Endothelial cell of umbilical vein (primary cell): ENCODE data around the gene NXF1. TPM values are rescaled to one million over a fixed set of nuclear protein-coding genes. Genes with fewer than 3 reads are reported as not detected.
"Not testable (repeated sequence)": the region's sequence is repeated elsewhere in the genome, so short reads cannot be mapped to it uniquely, and the experiment has no call there.

Experiments used
- BruUV-seq: library from RNA; stranded (reverse); fragments of 400-500 nt; replicated peaks from 2 replicates; lab custom pipeline; 2021; lab: Mats Ljungman, UMichigan
- CTCF ChIA-PET: fragments of 300-600, 350-600 bp; sonication (Branson Sonifier 250); formaldehyde crosslinking; loops from one replicate; lab custom pipeline; 2021; ENCODE audit warnings: antibody characterized with exemption, inconsistent platforms; lab: Charles Lee
- POLR2A ChIA-PET: fragments of 300-600, 350-600 bp; sonication (Branson Sonifier 250); formaldehyde crosslinking; loops from one replicate; lab custom pipeline; 2021; ENCODE audit warnings: antibody characterized with exemption, inconsistent platforms; lab: Charles Lee
- DNase-seq: peaks from one replicate; pipeline ENCODE4 v3.0.0-alpha.2; 2011; ENCODE audit warnings: low read depth, low spot score
- FAIRE-seq: peaks from 2 replicates; lab custom pipeline; 2011; peaks lifted over from hg19 to GRCh38; lab: Jason Lieb, UNC
- H2AFZ ChIP-seq: 2 replicates; pipeline ENCODE4 v1.6.0; 2012; ENCODE audit warnings: low read depth, low read length, control low read depth, inconsistent platforms
- H3K27ac ChIP-seq: 2 replicates; pipeline ENCODE4 v1.5.1; 2011; ENCODE audit warnings: low read depth, mild to moderate bottlenecking, control low read depth, low read length, moderate library complexity; ENCODE audit not compliant: insufficient read depth
- H3K27me3 ChIP-seq, 2 experiments: 2 replicates each; pipeline versions ENCODE4 v1.6.0 to v1.6.1; 2011; ENCODE audit warnings: low read length in 2 of 2, mixed read lengths in 1 of 2; ENCODE audit not compliant: control insufficient read depth in 2 of 2, insufficient read depth in 2 of 2
- H3K36me3 ChIP-seq, 2 experiments: 2 replicates in 1 of 2; 3 replicates in 1 of 2; pipeline ENCODE4 v1.5.1; 2011; ENCODE audit warnings: low read length in 2 of 2, mild to moderate bottlenecking in 1 of 2, moderate library complexity in 1 of 2; ENCODE audit not compliant: control insufficient read depth in 2 of 2, insufficient read depth in 2 of 2; ENCODE audit errors: extremely low read depth in 1 of 2
- H3K4me1 ChIP-seq: 3 replicates; pipeline ENCODE4 v1.5.1; 2011; ENCODE audit warnings: mild to moderate bottlenecking, low read length; ENCODE audit not compliant: control insufficient read depth, insufficient read depth; ENCODE audit errors: extremely low read depth
- H3K4me2 ChIP-seq: 2 replicates; pipeline ENCODE4 v1.6.1; 2011; ENCODE audit warnings: low read length, control low read depth, mixed read lengths; ENCODE audit not compliant: insufficient read depth
- H3K4me3 ChIP-seq, 3 experiments: fragments of 200-600 bp in 1 of 3; sonication (generic), shearing (Covaris generic) in 1 of 3; replicated peaks in 1 of 3; 2 replicates each; pipeline ENCODE4 v1.5.1; 2011 to 2016; ENCODE audit warnings: control low read depth in 3 of 3, low read length in 3 of 3, mild to moderate bottlenecking in 2 of 3, inconsistent platforms in 1 of 3, low read depth in 1 of 3, moderate library complexity in 1 of 3; ENCODE audit not compliant: insufficient read depth in 1 of 3
- H3K79me2 ChIP-seq: 2 replicates; pipeline ENCODE4 v1.6.0; 2012; ENCODE audit warnings: low read length, inconsistent platforms; ENCODE audit not compliant: control insufficient read depth, insufficient read depth
- H3K9ac ChIP-seq: replicated peaks from 2 replicates; pipeline ENCODE3; 2011; ENCODE audit warnings: low read length, control low read depth; ENCODE audit not compliant: insufficient read depth; ENCODE audit errors: extremely low read depth
- H3K9me1 ChIP-seq: replicated peaks from 3 replicates; pipeline ENCODE4 v1.6.0; 2011; ENCODE audit warnings: mild to moderate bottlenecking, low read length; ENCODE audit not compliant: control insufficient read depth, insufficient read depth; ENCODE audit errors: extremely low read depth
- H3K9me3 ChIP-seq: replicated peaks from 2 replicates; pipeline ENCODE4 v1.5.1; 2012; ENCODE audit warnings: low read length, inconsistent platforms; ENCODE audit not compliant: control insufficient read depth, insufficient read depth
- H4K20me1 ChIP-seq: replicated peaks from 2 replicates; pipeline ENCODE3; 2011; ENCODE audit warnings: mild to moderate bottlenecking, low read length; ENCODE audit not compliant: control insufficient read depth, insufficient read depth; ENCODE audit errors: extremely low read depth
- CTCF ChIP-seq, 2 donors: IDR thresholded peaks; 1 replicate in 1 of 2; 2 replicates in 1 of 2; pipeline ENCODE4 v1.5.1; 2011; ENCODE audit warnings: low read length in 2 of 2, mild to moderate bottlenecking in 2 of 2, moderate library complexity in 2 of 2, control low read depth in 1 of 2, inconsistent platforms in 1 of 2, low read depth in 1 of 2; ENCODE audit not compliant: insufficient read depth in 1 of 2; ENCODE audit errors: extremely low read depth in 1 of 2
- EZH2 ChIP-seq: IDR thresholded peaks from 2 replicates; pipeline ENCODE4 v1.6.1; 2012; ENCODE audit warnings: borderline replicate concordance, low read depth, mild to moderate bottlenecking, moderate library complexity, low read length, inconsistent platforms; ENCODE audit not compliant: severe bottlenecking
- FOS ChIP-seq: IDR thresholded peaks from 2 replicates; pipeline ENCODE4 v1.6.1; 2011; ENCODE audit warnings: mild to moderate bottlenecking, low read length, moderate library complexity, borderline replicate concordance; ENCODE audit not compliant: insufficient read depth
- GATA2 ChIP-seq: IDR thresholded peaks from 2 replicates; pipeline ENCODE4 v1.7.0; 2011; ENCODE audit warnings: low read depth, mild to moderate bottlenecking, moderate library complexity, mixed read lengths, low read length; ENCODE audit not compliant: insufficient read length, insufficient read depth
- JUN ChIP-seq: IDR thresholded peaks from 2 replicates; pipeline ENCODE4 v1.6.1; 2011; ENCODE audit warnings: borderline replicate concordance, low read depth; ENCODE audit not compliant: insufficient read length, insufficient read depth
- MAX ChIP-seq: IDR thresholded peaks from 2 replicates; pipeline ENCODE4 v1.6.1; 2011; ENCODE audit not compliant: insufficient read depth, insufficient read length
- MYC ChIP-seq: IDR thresholded peaks from one replicate; pipeline ENCODE4 v1.6.1; 2011; ENCODE audit warnings: mild to moderate bottlenecking, low read depth, low read length
- POLR2A ChIP-seq: IDR thresholded peaks from 2 replicates; pipeline ENCODE4 v1.6.1; 2012; ENCODE audit warnings: low read depth, mild to moderate bottlenecking, control low read depth, low read length
- POLR2AphosphoS5 ChIP-seq: IDR thresholded peaks from 2 replicates; pipeline ENCODE4 v1.6.1; 2012; ENCODE audit warnings: low read depth, mild to moderate bottlenecking, control low read depth, low read length, moderate library complexity; ENCODE audit not compliant: insufficient read depth
- dilution Hi-C: fragments of 300-500 bp; cut with MboI; formaldehyde crosslinking; loops from one replicate; pipeline ENCODE4 v1.15.0; 2019; ENCODE audit warnings: low sequenced_read_pairs; ENCODE audit not compliant: extremely low pct_ligation_motif_present
- intact Hi-C: fragments of 100-400 bp; cut with micrococcal nuclease; formaldehyde crosslinking; loops from one replicate; pipeline ENCODE4 v1.10.0; 2022
- polyA plus RNA-seq, 4 experiments: library from polyadenylated mRNA; depleted of rRNA in 3 of 4; stranded (reverse) in 3 of 4; unstranded in 1 of 4; fragments of >200 nt; gene quantifications; 2 replicates each; pipeline versions ENCODE4 v1.2.1 to v1.2.3, GENCODE V29; 2011 to 2012; ENCODE audit warnings: missing spikeins in 1 of 4
- total RNA-seq: library from RNA; stranded (reverse); gene quantifications from 2 replicates; pipeline ENCODE4 v1.2.3, GENCODE V29; 2021

NXF1 gene
- total and polyA plus RNA-seq, 2 donors (not counting 3 experiments of a cell fraction or from before 2014, with no cell fraction given) = 74.4 to 101 TPM

- BruUV-seq = TSS peak; percentile 97
These were observed 36.3 kb upstream of the NXF1 start for GRCh38 chr11:62841361-62842170.

GRCh38 chr11:62840721-62841360 is 35.6 kb upstream of the NXF1 start:
- H3K4me1 ChIP-seq = not testable (repeated sequence)

More at GRCh38 chr11:62841361-62842170, 36.3 kb upstream of the NXF1 start:
- TF ChIP-seq POLR2A = peak; percentile 100
- peak; percentile 66 for TF ChIP-seq GATA2
- peak; percentile 42 for TF ChIP-seq JUN
- TF ChIP-seq EZH2 = no peak
- TF ChIP-seq FOS = no peak
- peak; percentile 75 for TF ChIP-seq MAX
- no peak for TF ChIP-seq CTCF (IDR thresholded peaks at IDR 0.05; ENCODE audit: extremely low read depth in 1 of 2, insufficient read depth in 1 of 2, low read depth in 1 of 2, low read length in 2 of 2)
- TF ChIP-seq MYC = no peak
- peak; percentile 100 for TF ChIP-seq POLR2AphosphoS5
- Histone ChIP-seq H3K27ac (peak overlapping the region; percentile 89), H3K4me2 (peak overlapping the region; percentile 26), H3K36me3 (peaks cover 0 to 2% of the 10 kb centered on the region in 2 experiments), H3K4me1 (peaks cover 7% of the 10 kb centered on the region), H3K9me1 (no peaks in the 10 kb centered on the region), H3K27me3 (no peaks in the 10 kb centered on the region), H3K9ac (peak overlapping the region; percentile 83), H3K4me3 (peak overlapping the region in 2 of 3 experiments; percentile 9 to 15), H2AFZ (peak overlapping the region; percentile 76), H3K9me3 (no peaks in the 10 kb centered on the region), H4K20me1 (no peaks in the 10 kb centered on the region), H3K79me2 (peaks cover 19% of the 10 kb centered on the region)
- CTCF ChIA-PET = interaction anchor here (1.0 to 3.0 kb wide), 3 partner anchors 40 to 447 kb away, joined by 5 to 27 read pairs (median 7); partner anchors contain the start of genes SLC3A2 and TMEM179B
- dilution Hi-C loops (no loop called here), intact Hi-C loops (loop anchor here (1.0 to 5.0 kb wide), 6 partner anchors 9 to 289 kb away; partner anchors contain the start of genes HNRNPUL2, STX5, TEX54 and TUT1)
- peak; percentile 99 for DNase-seq
- peak; percentile 100 for FAIRE-seq
- POLR2A ChIA-PET = interaction anchor here (0.6 to 3.4 kb wide), 55 partner anchors 9 to 1508 kb away, joined by 3 to 186 read pairs (median 4); partner anchors contain the start of genes C11orf98, CSKMT, EEF1G and GANAB

More at GRCh38 chr11:62840721-62841360, 35.6 kb upstream of the NXF1 start:
- peak overlapping the region; percentile 74 for H3K27ac ChIP-seq
- H3K4me2 ChIP-seq = peak overlapping the region; percentile 89
- ChIA-PET POLR2A (interaction anchor here (0.6 to 3.4 kb wide), 56 partner anchors 9 to 840 kb away, joined by 3 to 186 read pairs (median 4); partner anchors contain the start of genes C11orf98, CSKMT, EEF1G and GANAB), CTCF (interaction anchor here (1.0 to 3.0 kb wide), 3 partner anchors 41 to 446 kb away, joined by 5 to 27 read pairs (median 7); partner anchors contain the start of genes SLC3A2 and TMEM179B)
- H3K27me3 ChIP-seq, H3K9me3 ChIP-seq, DNase-seq, H3K9me1 ChIP-seq, dilution Hi-C loops, H4K20me1 ChIP-seq, H3K36me3 ChIP-seq, BruUV-seq, FAIRE-seq: not testable (repeated sequence)
- H3K79me2 ChIP-seq = peaks cover 25% of the 10 kb centered on the region
- peak overlapping the region; percentile 19 for H2AFZ ChIP-seq
- H3K4me3 ChIP-seq = peak overlapping the region; percentile 24 to 90 (median 84)
- H3K9ac ChIP-seq = peak overlapping the region; percentile 79
- intact Hi-C loops = loop anchor here (1.0 to 5.0 kb wide), 5 partner anchors 9 to 289 kb away; partner anchors contain the start of genes HNRNPUL2, STX5, TEX54 and TUT1
